ENCODE data around the gene SLCO6A1. TPM values are rescaled to one million over a fixed set of nuclear protein-coding genes. Genes with fewer than 3 reads are reported as not detected.

The SLCO6A1 gene
- total and polyA plus RNA-seq, 12 donors, result 0.20 to 0.56 TPM; not detected in 10

DNA sequence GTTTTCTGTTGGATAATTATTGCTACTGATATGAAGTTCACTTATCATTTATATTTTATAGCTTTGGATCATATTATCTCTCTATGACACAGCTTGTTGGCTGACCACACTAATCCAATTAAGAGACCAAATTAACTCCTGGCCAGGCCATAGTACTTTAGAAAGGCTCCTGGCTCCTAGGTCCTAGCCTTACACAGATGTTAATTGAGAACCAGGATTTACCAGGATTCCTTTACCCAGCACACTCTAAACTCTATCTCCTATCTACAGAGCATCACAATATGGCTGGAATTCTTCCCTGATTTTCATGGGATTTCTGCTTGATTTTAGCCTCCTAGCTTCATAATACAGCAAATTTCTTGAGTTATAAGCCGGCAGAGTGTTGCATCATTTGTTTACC lies 80.3 kb downstream of the SLCO6A1 start:
- Histone ChIP-seq H3K27me3 (no peaks in the 10 kb centered on the region), H3K36me3 (replicated peaks in 1 of 2) (no peaks in the 10 kb centered on the region), H3K9me3 (replicated peaks in 1 of 3) (no peaks in the 10 kb centered on the region), H3K4me1 (replicated peaks in 1 of 2) (no peaks in the 10 kb centered on the region), H3K27ac (no peak overlapping the region), H3K4me3 (no peak overlapping the region)
- DNase-seq, result no peak
- 72 to 87% (median 79%) methylated on average over 1 of the region's 1 CpG for WGBS, 4 donors
- TF ChIP-seq CTCF (IDR thresholded peaks at IDR 0.05) (no peak), POLR2A (IDR thresholded peaks at IDR 0.05) (no peak)
- intact Hi-C loops (cut with DNase I), result no loop called here

- H3K36me3 ChIP-seq (replicated peaks in 1 of 2), result no peaks in the 10 kb centered on the region
- H3K4me3 ChIP-seq, result no peak overlapping the region
- no peak for TF ChIP-seq CTCF (IDR thresholded peaks at IDR 0.05)
- no peak for TF ChIP-seq POLR2A (IDR thresholded peaks at IDR 0.05)
- H3K4me1 ChIP-seq (replicated peaks in 1 of 2), result no peaks in the 10 kb centered on the region
- intact Hi-C loops (cut with DNase I), result no loop called here
- H3K27me3 ChIP-seq, result no peaks in the 10 kb centered on the region
- H3K27ac ChIP-seq, result no peak overlapping the region
- WGBS, 4 donors, result 79 to 91% (median 84%) methylated on average over 6 of the region's 6 CpGs
- no peaks in the 10 kb centered on the region for H3K9me3 ChIP-seq (replicated peaks in 1 of 3)
- no peak for DNase-seq
Observed at GRCh38 chr5:102414448-102414847, 84.4 kb downstream of the SLCO6A1 start.

- no peak overlapping the region for H3K4me3 ChIP-seq
- no peaks in the 10 kb centered on the region for H3K27me3 ChIP-seq
- H3K4me1 ChIP-seq (replicated peaks in 1 of 2), result no peaks in the 10 kb centered on the region
- H3K36me3 ChIP-seq (replicated peaks in 1 of 2), result no peaks in the 10 kb centered on the region
- DNase-seq, result no peak
- TF ChIP-seq POLR2A (IDR thresholded peaks at IDR 0.05), result no peak
- no peak for TF ChIP-seq CTCF (IDR thresholded peaks at IDR 0.05)
- H3K27ac ChIP-seq, result no peak overlapping the region
- H3K9me3 ChIP-seq (replicated peaks in 1 of 3), result no peaks in the 10 kb centered on the region
- intact Hi-C loops (cut with DNase I), result no loop called here
- 35 to 38% (median 36%) methylated on average over 2 of the region's 2 CpGs for WGBS, 4 donors
Observed at GRCh38 chr5:102388235-102388634, 110.6 kb downstream of the SLCO6A1 start.

GRCh38 chr5:102385365-102385764 lies 113.4 kb downstream of the SLCO6A1 start:
- H3K36me3 ChIP-seq (replicated peaks in 1 of 2), result no peaks in the 10 kb centered on the region
- no peak overlapping the region for H3K4me3 ChIP-seq
- WGBS, 4 donors, result 67 to 77% (median 71%) methylated on average over 1 of the region's 1 CpG
- DNase-seq, result no peak
- intact Hi-C loops (cut with DNase I), result no loop called here
- no peaks in the 10 kb centered on the region for H3K4me1 ChIP-seq (replicated peaks in 1 of 2)
- H3K27me3 ChIP-seq, result no peaks in the 10 kb centered on the region
- H3K27ac ChIP-seq, result no peak overlapping the region
- H3K9me3 ChIP-seq (replicated peaks in 1 of 3), result no peaks in the 10 kb centered on the region
- no peak for TF ChIP-seq POLR2A (IDR thresholded peaks at IDR 0.05)

DNA sequence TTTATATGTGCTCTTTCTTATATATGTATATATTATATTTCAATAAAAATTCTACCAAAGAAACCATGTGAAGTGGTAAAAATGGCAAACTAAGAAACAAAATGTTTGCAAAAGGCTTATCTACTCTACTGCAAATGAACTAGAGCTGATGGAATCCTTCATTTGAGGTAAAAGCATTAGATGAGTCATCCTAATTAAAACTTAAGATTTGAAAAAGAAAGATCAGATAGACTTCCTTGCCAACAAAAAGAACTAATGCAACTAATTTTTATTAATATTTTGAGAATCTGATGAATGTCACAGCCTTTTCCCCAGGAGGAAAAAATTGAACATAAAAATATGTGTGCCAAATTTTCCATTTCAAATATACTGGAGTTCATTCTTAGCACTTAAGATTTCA lies 118.6 kb downstream of the SLCO6A1 start:
- H3K27ac ChIP-seq, result no peak overlapping the region
- no peaks in the 10 kb centered on the region for H3K4me1 ChIP-seq (replicated peaks in 1 of 2)
- no peaks in the 10 kb centered on the region for H3K9me3 ChIP-seq (replicated peaks in 1 of 3)
- H3K36me3 ChIP-seq (replicated peaks in 1 of 2), result no peaks in the 10 kb centered on the region
- intact Hi-C loops (cut with DNase I), result no loop called here
- H3K27me3 ChIP-seq, result no peaks in the 10 kb centered on the region
- no peak overlapping the region for H3K4me3 ChIP-seq
- DNase-seq, result no peak
- TF ChIP-seq CTCF (IDR thresholded peaks at IDR 0.05) (no peak), POLR2A (IDR thresholded peaks at IDR 0.05) (no peak)
